Panc1 (cell line): ENCODE results near the gene MTREX.
A peak's percentile ranks its signal among the peaks of the same experiment; 100 is the strongest.

Experiments used
- POLR2AphosphoS5 ChIP-seq: IDR thresholded peaks from 2 replicates; pipeline ENCODE4 v1.6.1; 2012; ENCODE audit warnings: mild to moderate bottlenecking, low read depth, low read length, moderate library complexity
- SIN3A ChIP-seq: IDR thresholded peaks from 2 replicates; pipeline ENCODE4 v1.6.1; 2012; ENCODE audit warnings: low read depth, mild to moderate bottlenecking, low read length, moderate library complexity, borderline replicate concordance; ENCODE audit not compliant: insufficient read depth
- TCF7L2 ChIP-seq: IDR thresholded peaks from 2 replicates; pipeline ENCODE4 v1.6.1; 2011; ENCODE audit warnings: mild to moderate bottlenecking, low read depth, low read length, inconsistent platforms
- TF ChIP-seq, protein P1 (sequence below): fragments of 450-650 bp; IDR thresholded peaks from 2 replicates; pipeline ENCODE4 v1.5.1; 2017; ENCODE audit warnings: mild to moderate bottlenecking
- TF ChIP-seq, protein P2 (sequence below), 2 experiments: IDR thresholded peaks; 2 replicates each; pipeline ENCODE4 v1.6.1; 2011 to 2012; ENCODE audit warnings: low read depth in 2 of 2, control low read depth in 1 of 2, low read length in 1 of 2, mild to moderate bottlenecking in 1 of 2, moderate library complexity in 1 of 2; ENCODE audit not compliant: insufficient read depth in 1 of 2

DNA sequence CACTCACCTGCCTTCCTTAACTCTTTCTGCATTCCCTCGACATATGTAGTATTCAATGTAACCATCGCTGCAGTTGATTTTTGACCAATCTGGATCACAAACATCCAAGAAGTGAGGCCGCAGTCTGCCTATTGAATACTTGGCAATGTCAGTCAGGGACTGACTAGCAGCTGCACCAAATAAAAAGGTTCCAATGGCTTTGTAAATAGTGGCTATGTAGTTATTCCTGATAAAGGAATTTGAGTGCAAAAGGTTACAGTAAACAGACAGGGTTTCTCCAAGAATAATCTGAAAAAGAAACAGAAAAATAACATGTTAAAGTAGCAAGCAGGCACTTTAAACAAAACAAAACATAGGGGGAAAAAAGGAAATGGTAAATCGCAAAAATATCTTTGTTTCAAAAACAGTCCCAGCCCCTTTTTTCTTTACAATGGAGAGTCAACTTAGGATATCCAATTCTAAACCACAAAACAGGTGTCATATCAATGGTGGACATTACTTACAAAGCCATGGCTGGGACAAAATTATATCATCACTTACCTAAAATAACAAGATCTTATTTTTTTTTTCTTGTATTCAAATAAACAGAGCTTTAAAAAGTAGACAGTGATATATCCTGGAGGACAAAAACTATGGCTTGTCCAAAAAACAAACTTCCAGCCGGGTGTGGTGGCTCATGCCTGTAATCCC, 160.2 kb downstream of the MTREX start:
- TF ChIP-seq, protein P1, sequence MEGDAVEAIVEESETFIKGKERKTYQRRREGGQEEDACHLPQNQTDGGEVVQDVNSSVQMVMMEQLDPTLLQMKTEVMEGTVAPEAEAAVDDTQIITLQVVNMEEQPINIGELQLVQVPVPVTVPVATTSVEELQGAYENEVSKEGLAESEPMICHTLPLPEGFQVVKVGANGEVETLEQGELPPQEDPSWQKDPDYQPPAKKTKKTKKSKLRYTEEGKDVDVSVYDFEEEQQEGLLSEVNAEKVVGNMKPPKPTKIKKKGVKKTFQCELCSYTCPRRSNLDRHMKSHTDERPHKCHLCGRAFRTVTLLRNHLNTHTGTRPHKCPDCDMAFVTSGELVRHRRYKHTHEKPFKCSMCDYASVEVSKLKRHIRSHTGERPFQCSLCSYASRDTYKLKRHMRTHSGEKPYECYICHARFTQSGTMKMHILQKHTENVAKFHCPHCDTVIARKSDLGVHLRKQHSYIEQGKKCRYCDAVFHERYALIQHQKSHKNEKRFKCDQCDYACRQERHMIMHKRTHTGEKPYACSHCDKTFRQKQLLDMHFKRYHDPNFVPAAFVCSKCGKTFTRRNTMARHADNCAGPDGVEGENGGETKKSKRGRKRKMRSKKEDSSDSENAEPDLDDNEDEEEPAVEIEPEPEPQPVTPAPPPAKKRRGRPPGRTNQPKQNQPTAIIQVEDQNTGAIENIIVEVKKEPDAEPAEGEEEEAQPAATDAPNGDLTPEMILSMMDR: no peak
- TF ChIP-seq, protein P2, sequence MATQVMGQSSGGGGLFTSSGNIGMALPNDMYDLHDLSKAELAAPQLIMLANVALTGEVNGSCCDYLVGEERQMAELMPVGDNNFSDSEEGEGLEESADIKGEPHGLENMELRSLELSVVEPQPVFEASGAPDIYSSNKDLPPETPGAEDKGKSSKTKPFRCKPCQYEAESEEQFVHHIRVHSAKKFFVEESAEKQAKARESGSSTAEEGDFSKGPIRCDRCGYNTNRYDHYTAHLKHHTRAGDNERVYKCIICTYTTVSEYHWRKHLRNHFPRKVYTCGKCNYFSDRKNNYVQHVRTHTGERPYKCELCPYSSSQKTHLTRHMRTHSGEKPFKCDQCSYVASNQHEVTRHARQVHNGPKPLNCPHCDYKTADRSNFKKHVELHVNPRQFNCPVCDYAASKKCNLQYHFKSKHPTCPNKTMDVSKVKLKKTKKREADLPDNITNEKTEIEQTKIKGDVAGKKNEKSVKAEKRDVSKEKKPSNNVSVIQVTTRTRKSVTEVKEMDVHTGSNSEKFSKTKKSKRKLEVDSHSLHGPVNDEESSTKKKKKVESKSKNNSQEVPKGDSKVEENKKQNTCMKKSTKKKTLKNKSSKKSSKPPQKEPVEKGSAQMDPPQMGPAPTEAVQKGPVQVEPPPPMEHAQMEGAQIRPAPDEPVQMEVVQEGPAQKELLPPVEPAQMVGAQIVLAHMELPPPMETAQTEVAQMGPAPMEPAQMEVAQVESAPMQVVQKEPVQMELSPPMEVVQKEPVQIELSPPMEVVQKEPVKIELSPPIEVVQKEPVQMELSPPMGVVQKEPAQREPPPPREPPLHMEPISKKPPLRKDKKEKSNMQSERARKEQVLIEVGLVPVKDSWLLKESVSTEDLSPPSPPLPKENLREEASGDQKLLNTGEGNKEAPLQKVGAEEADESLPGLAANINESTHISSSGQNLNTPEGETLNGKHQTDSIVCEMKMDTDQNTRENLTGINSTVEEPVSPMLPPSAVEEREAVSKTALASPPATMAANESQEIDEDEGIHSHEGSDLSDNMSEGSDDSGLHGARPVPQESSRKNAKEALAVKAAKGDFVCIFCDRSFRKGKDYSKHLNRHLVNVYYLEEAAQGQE (IDR thresholded peaks at IDR 0.05; ENCODE audit: insufficient read depth in 1 of 2, low read depth in 2 of 2, low read length in 1 of 2): no peak
- TF ChIP-seq SIN3A (no peak), POLR2AphosphoS5 (no peak), TCF7L2 (peak; percentile 77; the same call in 1 of the 2 replicates)
